DND-41 (cell line): ENCODE results near the gene SPPL2B.

Experiments used
- CTCF ChIP-seq: IDR thresholded peaks from 2 replicates; pipeline ENCODE4 v1.5.1; 2012; ENCODE audit warnings: borderline replicate concordance, low read length, moderate library complexity, mild to moderate bottlenecking; ENCODE audit not compliant: poor library complexity, severe bottlenecking; ENCODE audit errors: extremely low read depth
- EZH2 ChIP-seq: IDR thresholded peaks from 3 replicates; pipeline ENCODE4 v1.6.1; 2012; ENCODE audit warnings: borderline replicate concordance, low read depth, mild to moderate bottlenecking, moderate library complexity, low read length, inconsistent platforms; ENCODE audit not compliant: severe bottlenecking

GRCh38 chr19:2315121-2315817, 13.2 kb upstream of the SPPL2B start:
- TF ChIP-seq CTCF = no peak
- no peak for TF ChIP-seq EZH2
